ENCODE data around the gene ANKS6. TPM values are rescaled to one million over a fixed set of nuclear protein-coding genes. Genes with fewer than 3 reads are reported as not detected.
A peak's percentile ranks its signal among the peaks of the same experiment; 100 is the strongest.

Gene ANKS6
- total RNA-seq, result 5.6 TPM
- 11.6 TPM for polyA plus RNA-seq
- long read RNA-seq, donor 1, result 0 reads
- long read RNA-seq, donor 2, result 0 reads
- long read RNA-seq, donor 3, result 0 reads
- long read RNA-seq, donor 4, result 0 reads
- long read RNA-seq, donor 5, full-length matches to known transcripts, result 1 of 1 reads
- long read RNA-seq, donor 5, partial matches to known transcripts, result 0 of 1 reads
- long read RNA-seq, donor 5, other reads (novel, unspliced or antisense), result 0 of 1 reads
- long read RNA-seq, donor 6, result 0 reads
- long read RNA-seq, donor 7, result 0 reads
- long read RNA-seq, donor 8, result 0 reads
- long read RNA-seq, donor 9, result 0 reads
- long read RNA-seq, donor 10, result 0 reads

DNA sequence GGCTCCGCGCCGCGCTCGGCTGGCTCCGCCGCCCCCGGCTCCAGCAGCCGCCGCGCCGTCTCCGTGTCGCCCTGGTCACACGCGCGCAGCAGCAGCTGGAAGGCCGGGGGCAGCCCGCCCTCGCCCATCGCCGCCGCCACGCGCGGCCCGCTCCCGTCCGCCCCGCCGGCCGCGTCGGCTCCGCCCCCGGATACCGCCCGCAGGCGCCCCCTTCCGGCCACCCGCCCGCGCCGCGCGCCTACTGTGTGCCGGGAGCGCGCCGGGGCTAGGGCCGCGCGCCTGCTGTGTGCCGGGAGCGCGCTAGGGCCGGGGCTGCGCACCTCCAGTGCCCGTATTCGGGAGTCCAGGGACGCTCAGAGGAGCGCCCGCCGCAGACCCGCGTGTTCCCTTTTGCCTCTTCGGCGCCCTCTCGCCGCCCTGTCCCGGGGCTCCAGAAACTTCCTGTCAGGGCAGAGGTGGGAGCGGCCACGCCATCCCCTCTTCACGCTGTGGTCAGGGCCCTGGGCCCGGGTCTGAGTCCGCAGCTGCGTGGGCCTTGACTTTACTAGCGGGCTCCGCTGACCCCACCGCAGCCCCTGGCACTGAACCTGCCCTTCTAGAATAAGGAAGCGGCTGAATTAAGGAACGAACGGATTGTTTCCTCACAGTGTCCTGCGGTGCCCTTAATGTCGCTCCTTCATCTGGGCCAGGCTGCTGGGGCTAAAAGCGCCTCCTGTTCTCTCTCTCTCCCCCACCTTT is at the start of gene ANKS6:
Gene ANKS6, minus strand, starts transcription at position 192 of the 738 bp plus-strand sequence. Its CDS starts 64 bp downstream, at position 128.
- peak within 1 kb of the TSS; percentile 61 to 67 for H3K4me3 ChIP-seq (ENCODE audit: low read length in 2 of 2)
- peaks cover 0 to 12% of the 10 kb centered on the region in 2 donors for H3K4me1 ChIP-seq (ENCODE audit: control insufficient read depth in 2 of 2, insufficient read depth in 2 of 2, low read length in 2 of 2)
- peaks cover 2 to 11% of the 10 kb centered on the region in 2 donors for H3K27me3 ChIP-seq (ENCODE audit: control insufficient read depth in 2 of 2, insufficient read depth in 1 of 2, low read length in 1 of 2)
- no peaks in the 10 kb centered on the region for H3K9me3 ChIP-seq (ENCODE audit: control insufficient read depth in 2 of 2, insufficient read depth in 1 of 2, low read length in 1 of 2)
- peak in 8 of 9 donors; percentile 41 to 85 (median 70) for DNase-seq (ENCODE audit: low read depth in 6 of 9, low spot score in 9 of 9)
- H3K27ac ChIP-seq (ENCODE audit: low read depth in 1 of 2, low read length in 1 of 2), result peak within 1 kb of the TSS in 1 of 2 donors; percentile 55
- WGBS, result 2% methylated on average over 86 of the region's 86 CpGs
- no peaks in the 10 kb centered on the region for H3K36me3 ChIP-seq (ENCODE audit: control insufficient read depth in 2 of 2, insufficient read depth in 2 of 2, low read length in 1 of 2)

DNA sequence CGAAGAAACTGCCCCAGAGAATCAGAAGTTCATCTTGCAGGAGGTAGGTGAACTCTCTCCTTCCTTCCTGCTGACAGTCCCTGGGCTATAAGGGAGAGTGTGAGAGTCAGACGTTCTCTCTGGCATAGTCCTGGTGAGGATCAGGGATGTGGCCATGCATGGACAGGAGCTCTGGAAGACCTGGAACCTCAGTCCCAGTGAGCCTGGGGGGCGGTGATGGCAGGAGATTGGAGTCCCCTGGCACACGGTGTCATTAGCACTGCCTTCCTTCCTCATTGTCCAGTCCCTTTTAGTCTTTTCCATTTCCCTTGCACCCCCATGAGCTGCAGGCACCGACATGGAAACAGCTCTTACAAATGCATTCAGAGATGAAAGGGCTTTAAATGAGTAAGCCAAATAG is 49.7 kb upstream of the ANKS6 start:
- H3K27me3 ChIP-seq (ENCODE audit: control insufficient read depth in 2 of 2, insufficient read depth in 1 of 2, low read length in 1 of 2), result no peaks in the 10 kb centered on the region
- peaks cover 0 to 3% of the 10 kb centered on the region in 2 donors for H3K36me3 ChIP-seq (ENCODE audit: control insufficient read depth in 2 of 2, insufficient read depth in 2 of 2, low read length in 1 of 2)
- H3K9me3 ChIP-seq (ENCODE audit: control insufficient read depth in 2 of 2, insufficient read depth in 1 of 2, low read length in 1 of 2), result no peaks in the 10 kb centered on the region
- no peak overlapping the region for H3K27ac ChIP-seq (ENCODE audit: low read depth in 1 of 2, low read length in 1 of 2)
- 97% methylated on average over 5 of the region's 5 CpGs for WGBS
- no peak for DNase-seq (ENCODE audit: low read depth in 6 of 9, low spot score in 9 of 9)
- H3K4me1 ChIP-seq (ENCODE audit: control insufficient read depth in 2 of 2, insufficient read depth in 2 of 2, low read length in 2 of 2), result no peaks in the 10 kb centered on the region
- no peak overlapping the region for H3K4me3 ChIP-seq (ENCODE audit: low read length in 2 of 2)

DNA sequence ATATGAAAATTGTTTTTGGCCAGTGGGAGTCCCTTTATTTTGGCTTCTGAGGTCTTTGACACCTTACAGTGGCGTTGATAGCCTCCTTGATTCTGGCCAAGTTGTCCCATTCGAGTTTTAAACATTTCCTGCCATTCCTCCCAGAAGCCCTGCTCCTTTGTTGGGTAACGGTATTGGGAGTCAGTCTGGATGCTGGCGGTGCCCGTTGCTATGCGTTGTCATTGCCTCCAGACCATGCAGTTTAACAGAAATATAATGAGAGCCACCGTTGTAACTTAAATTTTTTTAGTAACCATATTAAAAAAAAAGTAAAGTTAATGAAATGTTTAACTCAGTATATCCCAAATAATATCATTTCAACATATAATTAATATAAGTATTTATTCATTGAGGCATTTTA is 46.2 kb upstream of the ANKS6 start:
- peaks cover 0 to 3% of the 10 kb centered on the region in 2 donors for H3K36me3 ChIP-seq (ENCODE audit: control insufficient read depth in 2 of 2, insufficient read depth in 2 of 2, low read length in 1 of 2)
- 97% methylated on average over 7 of the region's 7 CpGs for WGBS
- no peak overlapping the region for H3K4me3 ChIP-seq (ENCODE audit: low read length in 2 of 2)
- no peak overlapping the region for H3K27ac ChIP-seq (ENCODE audit: low read depth in 1 of 2, low read length in 1 of 2)
- H3K4me1 ChIP-seq (ENCODE audit: control insufficient read depth in 2 of 2, insufficient read depth in 2 of 2, low read length in 2 of 2), result no peaks in the 10 kb centered on the region
- no peak for DNase-seq (ENCODE audit: low read depth in 6 of 9, low spot score in 9 of 9)
- H3K27me3 ChIP-seq (ENCODE audit: control insufficient read depth in 2 of 2, insufficient read depth in 1 of 2, low read length in 1 of 2), result no peaks in the 10 kb centered on the region
- H3K9me3 ChIP-seq (ENCODE audit: control insufficient read depth in 2 of 2, insufficient read depth in 1 of 2, low read length in 1 of 2), result no peaks in the 10 kb centered on the region

DNA sequence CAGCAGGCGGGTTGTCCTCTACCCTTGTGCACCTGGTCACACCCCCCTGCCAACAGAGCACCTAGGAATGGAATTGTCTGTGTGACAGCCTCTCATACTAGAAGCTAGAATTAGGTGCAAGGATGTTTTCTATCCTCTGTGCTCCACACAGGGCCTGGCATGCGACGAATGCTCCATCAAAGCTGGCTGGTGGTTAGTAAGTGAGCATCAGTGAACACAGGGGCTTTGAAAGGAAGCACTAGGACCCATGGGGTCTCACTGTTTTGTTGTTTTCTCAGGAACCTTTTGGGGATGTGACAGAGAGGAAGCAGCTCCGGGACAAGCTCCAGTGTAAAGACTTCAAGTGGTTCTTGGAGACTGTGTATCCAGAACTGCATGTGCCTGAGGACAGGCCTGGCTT is 43.4 kb upstream of the ANKS6 start:
- H3K27ac ChIP-seq (ENCODE audit: low read depth in 1 of 2, low read length in 1 of 2), result no peak overlapping the region
- WGBS, result 71% methylated on average over 4 of the region's 4 CpGs
- no peaks in the 10 kb centered on the region for H3K36me3 ChIP-seq (ENCODE audit: control insufficient read depth in 2 of 2, insufficient read depth in 2 of 2, low read length in 1 of 2)
- H3K9me3 ChIP-seq (ENCODE audit: control insufficient read depth in 2 of 2, insufficient read depth in 1 of 2, low read length in 1 of 2), result no peaks in the 10 kb centered on the region
- H3K27me3 ChIP-seq (ENCODE audit: control insufficient read depth in 2 of 2, insufficient read depth in 1 of 2, low read length in 1 of 2), result no peaks in the 10 kb centered on the region
- no peak overlapping the region for H3K4me3 ChIP-seq (ENCODE audit: low read length in 2 of 2)
- no peaks in the 10 kb centered on the region for H3K4me1 ChIP-seq (ENCODE audit: control insufficient read depth in 2 of 2, insufficient read depth in 2 of 2, low read length in 2 of 2)
- DNase-seq (ENCODE audit: low read depth in 6 of 9, low spot score in 9 of 9), result no peak

- H3K4me3 ChIP-seq (ENCODE audit: low read length in 2 of 2), result no peak overlapping the region
- H3K27me3 ChIP-seq (ENCODE audit: control insufficient read depth in 2 of 2, insufficient read depth in 1 of 2, low read length in 1 of 2), result no peaks in the 10 kb centered on the region
- DNase-seq (ENCODE audit: low read depth in 6 of 9, low spot score in 9 of 9), result no peak
- no peaks in the 10 kb centered on the region for H3K9me3 ChIP-seq (ENCODE audit: control insufficient read depth in 2 of 2, insufficient read depth in 1 of 2, low read length in 1 of 2)
- WGBS, result 98% methylated on average over 6 of the region's 6 CpGs
- no peaks in the 10 kb centered on the region for H3K4me1 ChIP-seq (ENCODE audit: control insufficient read depth in 2 of 2, insufficient read depth in 2 of 2, low read length in 2 of 2)
- no peak overlapping the region for H3K27ac ChIP-seq (ENCODE audit: low read depth in 1 of 2, low read length in 1 of 2)
- H3K36me3 ChIP-seq (ENCODE audit: control insufficient read depth in 2 of 2, insufficient read depth in 2 of 2, low read length in 1 of 2), result no peaks in the 10 kb centered on the region
Observed at GRCh38 chr9:98838868-98839565, 42.7 kb upstream of the ANKS6 start.

GRCh38 chr9:98838155-98838867 is 42.0 kb upstream of the ANKS6 start:
- H3K9me3 ChIP-seq (ENCODE audit: control insufficient read depth in 2 of 2, insufficient read depth in 1 of 2, low read length in 1 of 2), result no peaks in the 10 kb centered on the region
- no peak for DNase-seq (ENCODE audit: low read depth in 6 of 9, low spot score in 9 of 9)
- H3K4me3 ChIP-seq (ENCODE audit: low read length in 2 of 2), result no peak overlapping the region
- no peaks in the 10 kb centered on the region for H3K27me3 ChIP-seq (ENCODE audit: control insufficient read depth in 2 of 2, insufficient read depth in 1 of 2, low read length in 1 of 2)
- WGBS, result 98% methylated on average over 6 of the region's 6 CpGs
- H3K27ac ChIP-seq (ENCODE audit: low read depth in 1 of 2, low read length in 1 of 2), result no peak overlapping the region
- no peaks in the 10 kb centered on the region for H3K36me3 ChIP-seq (ENCODE audit: control insufficient read depth in 2 of 2, insufficient read depth in 2 of 2, low read length in 1 of 2)
- no peaks in the 10 kb centered on the region for H3K4me1 ChIP-seq (ENCODE audit: control insufficient read depth in 2 of 2, insufficient read depth in 2 of 2, low read length in 2 of 2)

DNA sequence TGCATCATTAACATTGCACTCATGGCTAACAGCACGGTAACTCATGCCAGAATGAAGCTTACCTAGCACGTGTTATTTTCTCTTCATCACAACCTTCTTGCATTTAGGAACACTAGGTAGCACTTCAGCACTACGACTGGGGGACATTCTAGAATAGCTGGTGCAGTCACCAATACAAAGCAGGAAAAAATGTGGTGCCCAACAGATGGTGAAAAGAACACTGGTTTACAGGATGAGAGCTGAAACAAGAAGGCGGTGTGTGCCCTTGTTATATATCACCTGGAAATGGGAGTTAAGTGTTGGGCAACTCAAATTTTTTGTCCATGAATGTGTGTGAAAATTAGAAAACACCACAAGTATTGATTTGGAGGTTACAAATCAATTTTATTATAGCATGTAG is 41.2 kb upstream of the ANKS6 start:
- H3K27me3 ChIP-seq (ENCODE audit: control insufficient read depth in 2 of 2, insufficient read depth in 1 of 2, low read length in 1 of 2), result no peaks in the 10 kb centered on the region
- 98% methylated on average over 4 of the region's 4 CpGs for WGBS
- no peaks in the 10 kb centered on the region for H3K9me3 ChIP-seq (ENCODE audit: control insufficient read depth in 2 of 2, insufficient read depth in 1 of 2, low read length in 1 of 2)
- H3K4me3 ChIP-seq (ENCODE audit: low read length in 2 of 2), result no peak overlapping the region
- H3K27ac ChIP-seq (ENCODE audit: low read depth in 1 of 2, low read length in 1 of 2), result no peak overlapping the region
- no peak for DNase-seq (ENCODE audit: low read depth in 6 of 9, low spot score in 9 of 9)
- no peaks in the 10 kb centered on the region for H3K36me3 ChIP-seq (ENCODE audit: control insufficient read depth in 2 of 2, insufficient read depth in 2 of 2, low read length in 1 of 2)
- H3K4me1 ChIP-seq (ENCODE audit: control insufficient read depth in 2 of 2, insufficient read depth in 2 of 2, low read length in 2 of 2), result no peaks in the 10 kb centered on the region

DNA sequence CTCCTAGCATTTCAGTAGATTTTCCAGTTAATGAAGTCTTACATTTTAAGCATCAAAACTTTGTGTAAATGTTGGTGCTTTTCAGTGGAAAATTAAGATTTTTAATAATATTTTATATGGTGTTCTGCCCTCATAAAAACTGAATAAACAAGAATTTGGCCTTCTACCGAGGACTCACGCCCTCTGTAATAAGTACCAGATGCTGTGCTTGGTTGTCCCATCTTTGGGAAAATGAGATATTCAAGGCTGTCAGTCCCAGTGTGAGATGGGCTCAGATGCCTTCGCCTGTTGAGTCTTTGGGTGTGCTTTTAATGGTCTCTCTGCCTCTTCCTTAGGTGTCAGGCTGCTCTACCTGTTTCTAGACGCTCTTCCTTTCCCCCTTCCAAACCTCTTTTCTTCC is 39.9 kb upstream of the ANKS6 start:
- DNase-seq (ENCODE audit: low read depth in 6 of 9, low spot score in 9 of 9), result no peak
- Histone ChIP-seq H3K9me3 (ENCODE audit: control insufficient read depth in 2 of 2, insufficient read depth in 1 of 2, low read length in 1 of 2) (no peaks in the 10 kb centered on the region), H3K36me3 (ENCODE audit: control insufficient read depth in 2 of 2, insufficient read depth in 2 of 2, low read length in 1 of 2) (no peaks in the 10 kb centered on the region), H3K4me3 (ENCODE audit: low read length in 2 of 2) (no peak overlapping the region), H3K27ac (ENCODE audit: low read depth in 1 of 2, low read length in 1 of 2) (no peak overlapping the region), H3K4me1 (ENCODE audit: control insufficient read depth in 2 of 2, insufficient read depth in 2 of 2, low read length in 2 of 2) (no peaks in the 10 kb centered on the region), H3K27me3 (ENCODE audit: control insufficient read depth in 2 of 2, insufficient read depth in 1 of 2, low read length in 1 of 2) (no peaks in the 10 kb centered on the region)
- WGBS, result 97% methylated on average over 4 of the region's 4 CpGs

Measured in thymus (tissue), 14 donors.